GM12878 (cell line): ENCODE measurements around the gene CA11. TPM values are rescaled to one million over a fixed set of nuclear protein-coding genes. Genes with fewer than 3 reads are reported as not detected.

Experiments used
- CBX5 ChIP-seq: sonication (generic); IDR thresholded peaks from 2 replicates; pipeline ENCODE4 v1.6.1; 2016; ENCODE audit warnings: low read depth, moderate library complexity, mild to moderate bottlenecking, inconsistent platforms
- CREM ChIP-seq: IDR thresholded peaks from 2 replicates; pipeline ENCODE4 v1.6.1; 2014; ENCODE audit warnings: antibody characterized with exemption, low read depth
- FOS ChIP-seq: IDR thresholded peaks from 3 replicates; pipeline ENCODE4 v1.6.1; 2011; ENCODE audit warnings: borderline replicate concordance; ENCODE audit not compliant: insufficient read length; ENCODE audit errors: extremely low read depth
- GATAD2B ChIP-seq: fragments of 450-650 bp; conservative IDR thresholded peaks from 2 replicates; pipeline ENCODE4 v1.6.1; 2017; ENCODE audit warnings: low read depth, mild to moderate bottlenecking, moderate library complexity
- HDGF ChIP-seq: fragments of 450-650 bp; IDR thresholded peaks from 2 replicates; pipeline ENCODE4 v1.6.1; 2016; ENCODE audit warnings: antibody characterized with exemption
- IKZF1 ChIP-seq: fragments of 450-650 bp; conservative IDR thresholded peaks from 2 replicates; pipeline ENCODE4 v1.6.1; 2017; ENCODE audit warnings: antibody characterized with exemption, mild to moderate bottlenecking
- SKIL ChIP-seq: fragments of 450-650 bp; IDR thresholded peaks from 2 replicates; pipeline ENCODE4 v1.6.1; 2017; ENCODE audit warnings: mild to moderate bottlenecking, low read depth, inconsistent platforms; ENCODE audit not compliant: poor library complexity, severe bottlenecking
- polyA plus RNA-seq, 11 experiments: library from polyadenylated mRNA; depleted of rRNA in 4 of 11; unstranded in 6 of 11; stranded (reverse) in 5 of 11; fragments of >200 nt; fragmentation: Nextera tagmentation in 4 of 11; fragmentation: Illumina TruSeq in 1 of 11; extraction: Ambion mirVana in 4 of 11; extraction: Trizol in 1 of 11; gene quantifications; 1 replicate in 1 of 11; 2 replicates in 10 of 11; pipeline versions ENCODE4 v1.2.1 to v1.2.3, GENCODE V29; 2011 to 2016; ENCODE audit warnings: inconsistent platforms in 2 of 11, missing spikeins in 2 of 11, low read depth in 1 of 11
- total RNA-seq, 4 experiments: library from RNA; depleted of rRNA in 3 of 4; stranded (reverse); fragments of >200 nt in 3 of 4; fragmentation: Illumina TruSeq in 1 of 4; extraction: Trizol in 1 of 4; gene quantifications; 2 replicates each; pipeline versions ENCODE4 v1.2.1 to v1.2.3, GENCODE V29; 2013 to 2021
- TF ChIP-seq, protein P1 (sequence below): fragments of 450-650 bp; IDR thresholded peaks from 2 replicates; pipeline ENCODE4 v1.6.1; 2017; ENCODE audit warnings: mild to moderate bottlenecking

CA11 gene
- total and polyA plus RNA-seq, 10 of the 15 experiments (the other 5 are each of a cell fraction or from before 2014, with no cell fraction given): 1.7 to 7.5 (median 2.4) TPM

- TF ChIP-seq SKIL: peak; percentile 62
- TF ChIP-seq CBX5: no peak
- no peak; the same call in 1 of the 2 replicates for TF ChIP-seq CREM
- TF ChIP-seq, protein P1, sequence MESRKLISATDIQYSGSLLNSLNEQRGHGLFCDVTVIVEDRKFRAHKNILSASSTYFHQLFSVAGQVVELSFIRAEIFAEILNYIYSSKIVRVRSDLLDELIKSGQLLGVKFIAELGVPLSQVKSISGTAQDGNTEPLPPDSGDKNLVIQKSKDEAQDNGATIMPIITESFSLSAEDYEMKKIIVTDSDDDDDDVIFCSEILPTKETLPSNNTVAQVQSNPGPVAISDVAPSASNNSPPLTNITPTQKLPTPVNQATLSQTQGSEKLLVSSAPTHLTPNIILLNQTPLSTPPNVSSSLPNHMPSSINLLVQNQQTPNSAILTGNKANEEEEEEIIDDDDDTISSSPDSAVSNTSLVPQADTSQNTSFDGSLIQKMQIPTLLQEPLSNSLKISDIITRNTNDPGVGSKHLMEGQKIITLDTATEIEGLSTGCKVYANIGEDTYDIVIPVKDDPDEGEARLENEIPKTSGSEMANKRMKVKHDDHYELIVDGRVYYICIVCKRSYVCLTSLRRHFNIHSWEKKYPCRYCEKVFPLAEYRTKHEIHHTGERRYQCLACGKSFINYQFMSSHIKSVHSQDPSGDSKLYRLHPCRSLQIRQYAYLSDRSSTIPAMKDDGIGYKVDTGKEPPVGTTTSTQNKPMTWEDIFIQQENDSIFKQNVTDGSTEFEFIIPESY: no peak; the same call in 1 of the 2 replicates
- TF ChIP-seq GATAD2B: no peak
- peak; percentile 60; the same call in 1 of the 2 replicates for TF ChIP-seq IKZF1
- TF ChIP-seq HDGF: peak; percentile 93
- no peak for TF ChIP-seq FOS
Observed at GRCh38 chr19:48637948-48638830, 7.8 kb downstream of the CA11 start (continued).
